Measurements from ENCODE around the gene VWA8.
"Not testable (repeated sequence)": the region's sequence is repeated elsewhere in the genome, so short reads cannot be mapped to it uniquely, and the experiment has no call there.

Gene VWA8

GRCh38 chr13:41608111-41608838, 352.6 kb downstream of the VWA8 start:
- DNase-seq, result no peak

DNA sequence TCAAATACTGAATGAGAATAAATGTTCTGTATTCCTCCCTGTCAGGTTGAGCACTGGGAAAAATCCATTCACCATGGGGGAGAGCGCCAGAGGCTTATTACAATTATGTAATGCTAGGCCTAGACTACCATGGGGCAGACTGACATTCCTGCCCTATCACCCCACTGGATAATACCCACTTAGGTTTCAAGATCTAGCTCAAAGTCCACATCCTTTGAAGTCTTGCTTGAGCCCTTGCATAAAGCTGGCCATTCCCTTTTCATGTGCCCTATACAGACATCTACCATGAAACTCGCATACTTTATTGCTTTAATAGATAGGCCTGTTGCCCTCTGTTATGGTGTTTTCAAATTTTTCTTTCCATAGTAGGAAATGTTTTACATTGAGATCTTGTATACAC, 354.3 kb downstream of the VWA8 start:
- no peak for DNase-seq

DNA sequence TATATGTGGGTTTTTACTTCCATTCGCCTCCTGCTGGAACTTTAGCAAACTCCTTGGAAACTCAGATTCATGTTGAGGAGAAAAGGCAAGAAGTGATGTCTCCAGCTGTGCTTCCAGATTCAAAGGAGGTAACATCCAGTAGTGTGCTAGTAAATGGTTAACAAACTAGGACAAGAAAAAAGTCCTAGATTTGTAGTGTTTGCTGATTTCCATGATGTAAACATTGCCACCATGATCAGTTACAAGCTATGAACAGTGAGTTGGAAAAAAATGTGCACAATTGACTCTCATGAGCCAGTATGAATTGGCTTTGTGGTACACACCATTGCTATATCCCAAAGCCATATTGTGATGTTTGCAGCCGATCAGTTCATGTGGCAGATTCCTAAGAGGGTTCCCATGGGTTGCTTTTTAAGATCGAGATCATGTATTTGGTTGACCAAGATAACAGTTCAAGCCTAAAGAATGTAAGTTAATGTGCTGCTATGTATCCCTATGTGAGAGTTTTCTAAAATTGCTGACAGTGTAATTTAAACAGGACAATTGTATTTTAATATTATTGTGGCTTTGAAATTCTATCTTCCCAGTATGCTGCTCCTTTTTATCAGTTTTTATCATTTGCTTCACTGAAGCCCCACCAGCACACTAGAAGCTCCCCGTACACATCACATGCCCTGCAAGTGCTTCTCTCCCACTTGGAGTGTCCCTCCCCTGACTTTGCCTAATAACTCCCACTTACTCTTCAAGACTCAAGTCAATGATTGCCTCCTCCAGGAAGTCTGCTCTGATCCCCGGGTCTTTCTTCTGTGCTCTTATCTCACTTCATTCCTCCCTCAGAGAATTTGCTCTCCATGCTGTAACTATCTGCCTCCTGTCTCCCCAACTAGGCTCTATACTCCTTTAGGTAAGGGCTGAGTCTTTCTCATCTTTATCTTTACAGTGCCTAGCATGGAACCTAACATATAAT, 355.3 kb downstream of the VWA8 start:
- no peak for DNase-seq

DNA sequence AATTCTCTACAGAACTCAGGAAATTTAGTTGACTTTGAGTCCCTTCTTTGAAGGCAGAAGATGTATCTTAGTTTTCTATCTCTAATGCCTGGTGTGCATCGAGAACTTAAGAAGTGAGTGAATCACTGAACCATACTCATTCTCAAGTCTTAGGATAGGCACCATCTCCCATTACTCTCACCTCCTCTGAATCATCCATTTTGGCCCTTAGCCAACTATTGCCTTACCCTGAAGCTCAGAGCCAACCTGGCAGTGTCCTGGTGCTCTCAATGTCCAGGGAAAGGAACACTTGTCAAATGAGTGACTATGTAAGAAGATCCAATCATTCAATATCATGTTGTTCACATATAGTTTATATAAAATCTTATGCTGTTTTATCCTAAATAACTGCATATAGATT, 357.0 kb downstream of the VWA8 start:
- DNase-seq, result no peak

GRCh38 chr13:41601718-41602445, 359.0 kb downstream of the VWA8 start:
- no peak for DNase-seq

DNA sequence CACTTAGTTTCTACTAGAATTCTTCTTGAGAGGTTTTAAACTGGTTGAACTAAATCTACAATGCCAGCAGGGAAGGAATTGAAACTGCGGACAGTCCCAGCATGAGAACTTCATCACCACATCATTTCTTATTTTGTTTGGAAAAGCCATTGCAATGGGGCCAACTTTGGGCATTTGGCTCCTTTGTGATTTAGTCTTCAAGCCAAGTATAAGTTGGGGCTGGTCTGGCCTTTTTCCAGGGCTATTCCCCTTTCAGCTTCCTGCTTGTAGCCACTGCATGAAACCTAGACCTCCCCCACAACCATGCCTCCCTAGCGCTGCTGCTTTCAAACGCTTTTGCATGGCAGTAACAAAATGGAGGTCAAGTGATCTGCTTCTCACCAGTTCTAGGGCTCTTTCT, 361.3 kb downstream of the VWA8 start:
- no peak for DNase-seq

- no peak for DNase-seq
Observed at GRCh38 chr13:41597348-41598041, 363.4 kb downstream of the VWA8 start.

GRCh38 chr13:41596190-41596589, 364.7 kb downstream of the VWA8 start:
- no peak for DNase-seq

- DNase-seq, result no peak
Observed at GRCh38 chr13:41595298-41595697, 365.6 kb downstream of the VWA8 start.

GRCh38 chr13:41590643-41591042, 370.3 kb downstream of the VWA8 start:
- no peak for DNase-seq

DNA sequence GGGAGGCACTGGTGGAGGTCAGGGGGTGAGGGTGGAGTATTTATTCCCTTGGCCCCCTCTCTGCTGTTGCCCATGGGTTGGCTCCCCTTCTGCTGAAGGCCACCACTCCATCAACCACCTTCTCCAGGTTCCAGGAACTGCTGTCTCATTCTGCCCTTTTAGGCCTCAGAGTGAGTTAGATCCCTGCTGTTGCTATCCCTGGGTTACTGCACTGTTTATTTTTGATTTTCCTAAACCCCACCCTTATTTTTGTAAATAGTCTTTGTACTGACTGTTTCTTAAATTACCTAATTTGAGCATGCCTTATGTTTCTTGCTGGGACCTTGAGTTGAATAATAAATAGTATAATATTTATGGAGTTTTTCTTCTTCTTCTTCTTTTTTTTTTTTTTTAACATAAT, 370.8 kb downstream of the VWA8 start:
- DNase-seq, result no peak

DNA sequence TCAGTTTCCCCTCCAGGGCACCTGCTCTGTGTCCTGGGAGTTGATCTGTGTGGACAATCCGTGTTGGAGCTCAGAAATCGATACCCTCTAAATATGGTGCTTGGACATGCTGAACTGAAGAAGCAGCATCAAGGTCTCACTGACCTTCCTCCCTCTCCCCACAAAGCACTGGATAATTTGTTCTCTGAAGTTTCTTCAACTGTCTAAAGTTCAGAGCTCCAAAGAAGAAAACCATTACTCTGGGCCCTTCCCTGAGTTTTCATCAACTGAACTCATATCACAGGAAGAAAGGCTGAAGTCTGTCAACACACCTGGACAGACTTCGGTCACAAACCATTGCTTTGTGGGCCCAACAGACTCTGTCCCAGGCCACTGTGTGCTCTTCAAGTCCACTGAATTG, 371.5 kb downstream of the VWA8 start:
- no peak for DNase-seq

DNA sequence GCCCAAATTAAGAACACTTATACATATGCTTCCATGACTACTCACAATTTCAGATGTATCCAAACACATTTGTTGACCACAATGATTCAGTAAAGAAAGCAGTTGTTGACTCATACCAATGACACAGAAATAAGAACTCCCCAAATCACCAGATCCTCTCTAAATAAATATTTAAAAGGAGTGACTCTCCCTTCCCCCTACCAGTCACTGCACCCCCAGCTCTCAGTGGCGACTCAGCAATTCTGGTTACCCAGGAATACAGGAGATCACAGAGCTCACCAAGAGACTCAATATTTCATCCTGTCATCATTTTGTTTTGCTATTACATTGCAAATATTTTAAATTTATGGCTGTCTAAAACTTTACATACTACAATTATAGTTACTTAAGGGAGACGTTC, 372.0 kb downstream of the VWA8 start:
- no peak for DNase-seq

GRCh38 chr13:41588448-41588847, 372.5 kb downstream of the VWA8 start:
- DNase-seq, result no peak

DNA sequence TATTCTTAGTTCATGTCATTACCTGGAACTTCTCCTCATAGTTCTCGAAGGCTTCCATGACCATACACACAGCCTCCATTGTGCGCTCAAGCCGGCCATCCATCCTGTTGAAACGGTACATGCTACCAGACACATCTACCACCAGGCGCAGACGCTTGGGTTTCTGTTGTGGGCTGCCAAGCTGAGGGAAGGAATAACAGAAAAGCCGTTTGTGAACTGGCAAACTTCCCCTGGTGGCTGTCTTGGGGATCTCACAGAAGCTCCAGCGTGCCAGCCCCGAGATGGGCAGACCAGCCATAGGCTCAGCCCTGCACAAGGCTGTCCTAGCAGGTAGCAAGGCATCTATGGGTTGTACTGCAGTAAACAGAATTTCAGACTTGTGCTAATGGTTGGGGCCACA, 373.4 kb downstream of the VWA8 start:
- peak; percentile 41 for DNase-seq

GRCh38 chr13:41586216-41586615, 374.7 kb downstream of the VWA8 start:
- DNase-seq, result no peak

DNA sequence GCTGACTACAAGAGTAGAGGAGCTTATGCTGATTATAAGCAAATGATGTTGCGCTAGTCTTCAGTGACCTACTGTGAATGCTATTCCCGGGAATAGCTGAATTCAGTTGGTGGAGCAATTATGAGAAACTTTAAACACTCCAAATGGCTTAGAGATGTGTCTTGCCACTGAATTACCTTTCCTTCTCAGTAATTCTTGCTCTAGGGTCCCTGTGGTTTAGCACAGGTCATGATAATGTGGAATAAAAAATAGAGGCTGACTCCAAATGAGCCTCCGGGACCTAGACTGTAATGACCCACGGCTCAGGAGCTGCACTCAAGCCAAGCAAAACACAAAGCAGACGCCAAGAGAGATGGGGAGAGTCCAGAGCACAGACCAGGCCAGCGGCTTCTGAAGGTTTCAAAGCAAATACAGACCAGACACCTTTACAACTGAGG, 378.9 kb downstream of the VWA8 start:
- DNase-seq, result no peak

DNA sequence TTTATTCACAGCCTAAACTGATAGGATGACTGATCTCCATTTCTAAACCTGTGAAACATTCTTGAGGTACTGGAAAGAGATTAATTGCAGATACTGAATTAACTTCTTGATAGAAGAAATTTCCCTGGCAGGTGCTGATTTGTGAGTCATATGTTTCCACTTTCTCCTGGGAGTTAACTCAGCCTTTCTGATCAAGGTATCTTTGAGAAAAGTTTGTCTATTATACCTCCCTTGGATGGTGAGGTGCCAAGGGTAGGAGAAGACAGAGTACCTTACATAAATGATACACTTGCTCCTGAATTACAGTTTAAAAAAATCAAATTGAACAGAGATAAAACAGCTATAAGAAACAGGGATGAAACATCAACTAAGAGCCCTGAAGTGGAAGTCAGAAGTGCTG, 380.6 kb downstream of the VWA8 start:
- no peak for DNase-seq

- no peak for DNase-seq
Observed at GRCh38 chr13:41579881-41580280, 381.0 kb downstream of the VWA8 start.

DNA sequence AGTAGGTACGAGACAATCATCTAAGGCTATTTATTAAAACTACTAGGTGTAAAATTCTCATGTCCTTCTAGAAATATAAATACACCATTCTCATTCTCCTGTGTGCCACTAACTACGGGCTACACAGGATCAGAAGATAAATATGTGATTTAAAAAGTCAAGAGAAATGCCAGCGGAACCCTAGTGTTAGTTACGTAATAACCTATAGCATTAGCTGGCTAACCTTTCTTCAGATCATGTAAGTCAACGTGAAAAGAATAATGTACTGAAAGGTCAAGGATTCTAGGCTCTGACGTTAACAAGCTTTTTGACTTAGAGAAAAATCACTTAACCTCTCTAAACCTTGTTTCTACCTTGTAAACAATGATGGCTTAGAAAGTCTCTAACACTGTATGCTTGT, 381.7 kb downstream of the VWA8 start:
- no peak for DNase-seq

GRCh38 chr13:41578371-41578770, 382.5 kb downstream of the VWA8 start:
- no peak for DNase-seq

DNA sequence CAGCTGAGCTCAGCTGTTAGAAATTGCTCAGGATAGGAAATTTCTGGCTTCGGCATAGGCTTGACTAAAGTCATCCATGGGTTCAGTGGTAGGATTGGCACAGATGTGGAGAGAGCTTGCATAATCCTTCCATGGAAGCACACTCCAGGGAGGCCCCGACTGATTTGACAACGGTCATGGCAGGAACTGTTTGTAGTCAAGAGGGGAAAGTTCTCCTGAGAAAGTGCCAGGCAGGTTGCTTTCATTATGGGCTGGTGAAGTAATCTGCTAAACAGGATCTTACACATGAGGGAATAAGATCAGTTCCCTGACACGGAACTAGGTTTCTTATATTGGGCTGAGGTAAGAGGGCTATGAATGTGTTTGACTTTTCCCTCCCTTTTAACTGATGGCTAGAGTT, 383.5 kb downstream of the VWA8 start:
- DNase-seq, result peak; percentile 32

GRCh38 chr13:41573640-41574039, 387.3 kb downstream of the VWA8 start:
- DNase-seq, result not testable (repeated sequence)

All from midbrain (tissue), 1 donor.